SK-N-SH (cell line): ENCODE measurements around the gene NTM. TPM values are rescaled to one million over a fixed set of nuclear protein-coding genes. Genes with fewer than 3 reads are reported as not detected.

Experiments
- CTCF ChIA-PET: fragments of 300-600, 350-600 bp; formaldehyde crosslinking; extraction: SDS; loops from one replicate; lab custom pipeline; 2021; lab: Yijun Ruan, JAX
- POLR2A ChIA-PET: fragments of 350-600 bp; sonication (Branson Sonifier 250); formaldehyde crosslinking; extraction: SDS; loops from one replicate; lab custom pipeline; 2020; ENCODE audit warnings: antibody characterized with exemption, inconsistent platforms; lab: Yijun Ruan, JAX
- DNase-seq: peaks from one replicate; pipeline ENCODE4 v3.0.0; 2012
- H2AFZ ChIP-seq: fragments of 200-600 bp; sonication (generic); 2 replicates; pipeline ENCODE4 v1.8.1; 2016; ENCODE audit warnings: antibody characterized with exemption, mild to moderate bottlenecking, low read depth
- H3F3A ChIP-seq: fragments of 200-600 bp; sonication (generic); replicated peaks from 2 replicates; pipeline ENCODE3; 2016; ENCODE audit warnings: antibody characterized with exemption, mild to moderate bottlenecking; ENCODE audit not compliant: insufficient read depth
- H3K27ac ChIP-seq, 2 experiments: fragments of 200-500 bp in 1 of 2; fragments of 200-600 bp in 1 of 2; sonication (Bioruptor generic) in 1 of 2; sonication (generic), shearing (Covaris generic) in 1 of 2; 2 replicates each; pipeline versions ENCODE4 v1.5.1 to v1.6.1; 2014 to 2016; ENCODE audit warnings: low read depth in 2 of 2, inconsistent platforms in 1 of 2, low read length in 1 of 2, mild to moderate bottlenecking in 1 of 2, mixed read lengths in 1 of 2
- H3K27me3 ChIP-seq: fragments of 200-600 bp; sonication (generic), shearing (Covaris generic); 2 replicates; pipeline ENCODE4 v1.6.1; 2016; ENCODE audit warnings: mixed run types; ENCODE audit not compliant: insufficient read depth
- H3K36me3 ChIP-seq, 2 experiments: fragments of 200-500 bp in 1 of 2; fragments of 200-600 bp in 1 of 2; sonication (Bioruptor generic) in 1 of 2; sonication (generic) in 1 of 2; replicated peaks in 1 of 2; 2 replicates each; pipeline versions ENCODE3 to v1.5.1; 2014 to 2016; ENCODE audit warnings: low read length in 1 of 2, mild to moderate bottlenecking in 1 of 2; ENCODE audit not compliant: insufficient read depth in 2 of 2, control insufficient read depth in 1 of 2
- H3K4me1 ChIP-seq, 2 experiments: fragments of 200-500 bp in 1 of 2; fragments of 200-600 bp in 1 of 2; sonication (Bioruptor generic) in 1 of 2; sonication (generic), shearing (Covaris generic) in 1 of 2; 2 replicates each; pipeline versions ENCODE4 v1.5.1 to v1.6.1; 2014 to 2016; ENCODE audit warnings: low read depth in 1 of 2, low read length in 1 of 2, mixed run types in 1 of 2; ENCODE audit not compliant: insufficient read depth in 2 of 2, control insufficient read depth in 1 of 2
- H3K4me2 ChIP-seq: fragments of 200-600 bp; sonication (generic), shearing (Covaris generic); 2 replicates; pipeline ENCODE4 v1.6.1; 2017; ENCODE audit warnings: mixed run types
- H3K4me3 ChIP-seq, 2 experiments: fragments of 200-500 bp in 1 of 2; fragments of 200-600 bp in 1 of 2; sonication (Bioruptor generic) in 1 of 2; sonication (generic), shearing (Covaris generic) in 1 of 2; 2 replicates each; pipeline versions ENCODE4 v1.5.1 to v1.8.1; 2014 to 2016; ENCODE audit warnings: low read depth in 2 of 2, inconsistent platforms in 1 of 2, low read length in 1 of 2, mild to moderate bottlenecking in 1 of 2, mixed read lengths in 1 of 2, moderate library complexity in 1 of 2
- H3K79me2 ChIP-seq: fragments of 200-600 bp; sonication (generic); 2 replicates; pipeline ENCODE4 v1.8.1; 2017; ENCODE audit warnings: mild to moderate bottlenecking; ENCODE audit not compliant: insufficient read depth
- H3K9ac ChIP-seq: fragments of 200-600 bp; sonication (generic); 2 replicates; pipeline ENCODE4 v1.6.1; 2017; ENCODE audit warnings: mixed run types
- H3K9me2 ChIP-seq: fragments of 200-600 bp; sonication (generic); 2 replicates; pipeline ENCODE4 v1.6.1; 2017; ENCODE audit warnings: mixed run types
- H3K9me3 ChIP-seq: fragments of 200-600 bp; sonication (generic); 2 replicates; pipeline ENCODE4 v1.6.1; 2017; ENCODE audit warnings: mixed run types, mild to moderate bottlenecking, moderate library complexity
- H4K20me1 ChIP-seq: fragments of 200-600 bp; sonication (generic); 2 replicates; pipeline ENCODE4 v1.6.1; 2017; ENCODE audit warnings: mild to moderate bottlenecking, mixed run types; ENCODE audit not compliant: insufficient read depth
- CTCF ChIP-seq: fragments of 200-600 bp; sonication (generic); IDR thresholded peaks from 2 replicates; pipeline ENCODE4 v1.6.1; 2017; ENCODE audit warnings: antibody characterized with exemption, mild to moderate bottlenecking, moderate library complexity
- ELF1 ChIP-seq: IDR thresholded peaks from 2 replicates; pipeline ENCODE4 v1.4.0; 2012
- EP300 ChIP-seq, 2 experiments: IDR thresholded peaks; 2 replicates each; pipeline versions ENCODE4 v1.4.0 to v1.6.1; 2012; ENCODE audit warnings: borderline replicate concordance in 1 of 2, low read depth in 1 of 2, low read length in 1 of 2
- GATA2 ChIP-seq: sonication (generic); formaldehyde crosslinking; IDR thresholded peaks from 2 replicates; pipeline ENCODE4 v1.5.0; 2020; ENCODE audit warnings: mild to moderate bottlenecking, missing genetic modification reagents
- JUND ChIP-seq: IDR thresholded peaks from 2 replicates; pipeline ENCODE4 v1.4.0; 2012
- MXI1 ChIP-seq: IDR thresholded peaks from 2 replicates; pipeline ENCODE4 v1.6.1; 2012; ENCODE audit warnings: mild to moderate bottlenecking, low read depth, low read length, improper control_type of control experiment
- NFIC ChIP-seq: IDR thresholded peaks from 2 replicates; pipeline ENCODE4 v1.4.0; 2012; ENCODE audit warnings: borderline replicate concordance
- NRF1 ChIP-seq: IDR thresholded peaks from 2 replicates; pipeline ENCODE4 v1.6.1; 2012; ENCODE audit warnings: low read depth, mild to moderate bottlenecking, low read length
- RAD21 ChIP-seq: IDR thresholded peaks from 2 replicates; pipeline ENCODE4 v1.6.1; 2012; ENCODE audit warnings: mild to moderate bottlenecking, low read length
- RXRA ChIP-seq: IDR thresholded peaks from 2 replicates; pipeline ENCODE4 v1.4.0; 2012; ENCODE audit warnings: low read depth, mild to moderate bottlenecking, borderline replicate concordance
- SMC3 ChIP-seq: IDR thresholded peaks from 2 replicates; pipeline ENCODE4 v1.6.1; 2012; ENCODE audit warnings: low read depth, low read length, improper control_type of control experiment
- TAF1 ChIP-seq: IDR thresholded peaks from 2 replicates; pipeline ENCODE4 v1.6.1; 2012; ENCODE audit warnings: low read depth, mild to moderate bottlenecking, low read length, moderate library complexity, borderline replicate concordance
- ZBTB33 ChIP-seq: IDR thresholded peaks from 2 replicates; pipeline ENCODE4 v1.4.0; 2012; ENCODE audit warnings: low read depth, borderline replicate concordance
- WGBS: methylation state at CpG from one replicate; pipeline ENCODE4 v1.1.6; 2017; ENCODE audit warnings: low lambda C conversion rate; 5-methylcytosine and 5-hydroxymethylcytosine counted together
- polyA plus RNA-seq, 3 experiments: library from polyadenylated mRNA; depleted of rRNA; stranded (reverse); fragments of >200 nt; gene quantifications; 2 replicates each; pipeline ENCODE4 v1.2.3, GENCODE V29; 2012
- TF ChIP-seq, protein P1 (sequence below): IDR thresholded peaks from 2 replicates; pipeline ENCODE4 v1.6.1; 2012; ENCODE audit warnings: mild to moderate bottlenecking, low read depth, low read length, moderate library complexity
- TF ChIP-seq, protein P2 (sequence below): IDR thresholded peaks from 2 replicates; pipeline ENCODE4; 2012
- TF ChIP-seq, protein P3 (sequence below): fragments of 150-350 bp; IDR thresholded peaks from 2 replicates; pipeline ENCODE4 v1.6.1; 2016; ENCODE audit warnings: mild to moderate bottlenecking, low read depth, low read length
- TF ChIP-seq, protein P4 (sequence below): IDR thresholded peaks from 2 replicates; pipeline ENCODE4 v1.4.0; 2012; ENCODE audit warnings: low read depth, borderline replicate concordance
- TF ChIP-seq, protein P5 (sequence below): IDR thresholded peaks from 2 replicates; pipeline ENCODE4 v1.4.0; 2012; ENCODE audit warnings: low read depth
- TF ChIP-seq, protein P6 (sequence below): fragments of 150-350 bp; IDR thresholded peaks from 2 replicates; pipeline ENCODE4 v1.6.1; 2017; ENCODE audit warnings: antibody characterized with exemption, low read length, low read depth, borderline replicate concordance

NTM gene
- polyA plus RNA-seq, 1 of the 3 experiments (the other 2 are of a cell fraction): 20.0 TPM

DNA sequence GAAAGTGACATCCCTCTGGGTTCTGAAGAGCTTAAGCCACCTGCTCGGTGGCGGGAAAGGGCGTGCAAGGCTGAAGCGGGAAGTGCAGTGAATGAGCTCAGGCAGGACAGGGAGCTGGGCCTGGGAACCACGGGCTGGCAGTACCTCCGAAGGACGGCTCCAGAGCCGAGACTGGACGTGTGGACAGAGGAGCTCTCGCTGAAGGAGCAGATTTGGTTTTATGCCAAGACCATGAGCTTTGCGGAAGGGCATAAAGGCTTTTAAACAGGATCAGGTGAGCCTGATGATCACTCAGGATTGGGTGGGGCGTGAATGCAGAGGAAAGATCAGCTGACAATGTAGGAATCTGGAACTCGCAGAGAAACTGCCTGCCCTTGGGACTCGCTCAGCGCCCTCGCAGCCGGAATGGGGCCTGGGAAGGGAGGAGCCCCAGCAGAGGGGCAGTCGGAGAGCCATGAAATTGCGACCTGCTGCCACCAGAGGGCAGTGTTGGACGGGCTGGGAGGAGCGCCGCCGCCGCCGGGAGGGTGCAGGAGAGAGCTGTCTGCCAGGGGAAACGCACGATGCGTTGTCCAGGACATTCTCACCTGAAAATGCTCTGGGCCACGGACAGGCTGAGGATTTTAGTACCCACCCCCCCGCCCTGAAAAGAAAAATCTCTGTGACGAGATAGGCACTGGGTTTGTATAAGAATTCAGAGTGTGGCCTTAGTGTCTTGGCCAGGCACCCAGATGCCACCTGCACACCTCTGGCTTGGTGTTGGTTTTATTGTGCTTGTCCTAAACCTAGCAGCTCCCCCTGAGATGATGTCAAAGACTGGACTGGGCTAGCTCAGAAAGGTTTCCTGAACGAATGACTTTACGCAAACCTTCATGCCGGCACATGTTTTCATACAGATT, 324.4 kb downstream of the NTM start:
- no peak overlapping the region for H3K27ac ChIP-seq
- H3F3A ChIP-seq: peaks cover 12% of the 10 kb centered on the region
- H3K9ac ChIP-seq: no peak overlapping the region
- no peak overlapping the region for H2AFZ ChIP-seq
- ChIA-PET CTCF (interaction anchor here (0.5 to 6.2 kb wide), 64 partner anchors 8 to 1370 kb away, joined by 3 to 49 read pairs (median 4); partner anchors contain the start of gene SNX19), POLR2A (interaction anchor here (1.2 kb wide), 1 partner anchor 1370 kb away, joined by 3 read pairs; no protein-coding TSS in a partner anchor)
- 34% methylated on average over 33 of the region's 34 CpGs for WGBS
- no peaks in the 10 kb centered on the region for H3K79me2 ChIP-seq
- H3K9me3 ChIP-seq: no peaks in the 10 kb centered on the region
- H3K4me2 ChIP-seq: 0 out of 2 replicates have a peak overlapping the region, but pooled peaks have one; percentile 13
- peaks cover 0 to 7% of the 10 kb centered on the region in 2 experiments; a peak in 1 of 4 replicates for H3K4me1 ChIP-seq
- no peak overlapping the region; a peak in 1 of 4 replicates for H3K4me3 ChIP-seq
- no peaks in the 10 kb centered on the region for H4K20me1 ChIP-seq
- H3K27me3 ChIP-seq: no peaks in the 10 kb centered on the region
- no peaks in the 10 kb centered on the region for H3K9me2 ChIP-seq
- no peaks in the 10 kb centered on the region for H3K36me3 ChIP-seq
- DNase-seq: peak; percentile 86
- TF ChIP-seq, protein P1, sequence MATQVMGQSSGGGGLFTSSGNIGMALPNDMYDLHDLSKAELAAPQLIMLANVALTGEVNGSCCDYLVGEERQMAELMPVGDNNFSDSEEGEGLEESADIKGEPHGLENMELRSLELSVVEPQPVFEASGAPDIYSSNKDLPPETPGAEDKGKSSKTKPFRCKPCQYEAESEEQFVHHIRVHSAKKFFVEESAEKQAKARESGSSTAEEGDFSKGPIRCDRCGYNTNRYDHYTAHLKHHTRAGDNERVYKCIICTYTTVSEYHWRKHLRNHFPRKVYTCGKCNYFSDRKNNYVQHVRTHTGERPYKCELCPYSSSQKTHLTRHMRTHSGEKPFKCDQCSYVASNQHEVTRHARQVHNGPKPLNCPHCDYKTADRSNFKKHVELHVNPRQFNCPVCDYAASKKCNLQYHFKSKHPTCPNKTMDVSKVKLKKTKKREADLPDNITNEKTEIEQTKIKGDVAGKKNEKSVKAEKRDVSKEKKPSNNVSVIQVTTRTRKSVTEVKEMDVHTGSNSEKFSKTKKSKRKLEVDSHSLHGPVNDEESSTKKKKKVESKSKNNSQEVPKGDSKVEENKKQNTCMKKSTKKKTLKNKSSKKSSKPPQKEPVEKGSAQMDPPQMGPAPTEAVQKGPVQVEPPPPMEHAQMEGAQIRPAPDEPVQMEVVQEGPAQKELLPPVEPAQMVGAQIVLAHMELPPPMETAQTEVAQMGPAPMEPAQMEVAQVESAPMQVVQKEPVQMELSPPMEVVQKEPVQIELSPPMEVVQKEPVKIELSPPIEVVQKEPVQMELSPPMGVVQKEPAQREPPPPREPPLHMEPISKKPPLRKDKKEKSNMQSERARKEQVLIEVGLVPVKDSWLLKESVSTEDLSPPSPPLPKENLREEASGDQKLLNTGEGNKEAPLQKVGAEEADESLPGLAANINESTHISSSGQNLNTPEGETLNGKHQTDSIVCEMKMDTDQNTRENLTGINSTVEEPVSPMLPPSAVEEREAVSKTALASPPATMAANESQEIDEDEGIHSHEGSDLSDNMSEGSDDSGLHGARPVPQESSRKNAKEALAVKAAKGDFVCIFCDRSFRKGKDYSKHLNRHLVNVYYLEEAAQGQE: no peak
- TF ChIP-seq MXI1 (no peak), CTCF (peak; percentile 84), RAD21 (peak; percentile 76), JUND (no peak), SMC3 (peak; percentile 75), RXRA (no peak), NFIC (no peak), NRF1 (no peak), EP300 (IDR thresholded peaks at IDR 0.05; ENCODE audit: borderline replicate concordance in 1 of 2, low read depth in 1 of 2, low read length in 1 of 2) (no peak), ELF1 (no peak), GATA2 (CRISPR knock-in tag) (no peak), ZBTB33 (no peak), TAF1 (no peak)
- TF ChIP-seq, protein P2, sequence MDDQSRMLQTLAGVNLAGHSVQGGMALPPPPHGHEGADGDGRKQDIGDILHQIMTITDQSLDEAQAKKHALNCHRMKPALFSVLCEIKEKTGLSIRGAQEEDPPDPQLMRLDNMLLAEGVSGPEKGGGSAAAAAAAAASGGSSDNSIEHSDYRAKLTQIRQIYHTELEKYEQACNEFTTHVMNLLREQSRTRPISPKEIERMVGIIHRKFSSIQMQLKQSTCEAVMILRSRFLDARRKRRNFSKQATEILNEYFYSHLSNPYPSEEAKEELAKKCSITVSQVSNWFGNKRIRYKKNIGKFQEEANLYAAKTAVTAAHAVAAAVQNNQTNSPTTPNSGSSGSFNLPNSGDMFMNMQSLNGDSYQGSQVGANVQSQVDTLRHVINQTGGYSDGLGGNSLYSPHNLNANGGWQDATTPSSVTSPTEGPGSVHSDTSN: no peak
- TF ChIP-seq, protein P3, sequence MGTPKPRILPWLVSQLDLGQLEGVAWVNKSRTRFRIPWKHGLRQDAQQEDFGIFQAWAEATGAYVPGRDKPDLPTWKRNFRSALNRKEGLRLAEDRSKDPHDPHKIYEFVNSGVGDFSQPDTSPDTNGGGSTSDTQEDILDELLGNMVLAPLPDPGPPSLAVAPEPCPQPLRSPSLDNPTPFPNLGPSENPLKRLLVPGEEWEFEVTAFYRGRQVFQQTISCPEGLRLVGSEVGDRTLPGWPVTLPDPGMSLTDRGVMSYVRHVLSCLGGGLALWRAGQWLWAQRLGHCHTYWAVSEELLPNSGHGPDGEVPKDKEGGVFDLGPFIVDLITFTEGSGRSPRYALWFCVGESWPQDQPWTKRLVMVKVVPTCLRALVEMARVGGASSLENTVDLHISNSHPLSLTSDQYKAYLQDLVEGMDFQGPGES: no peak
- TF ChIP-seq, protein P4, sequence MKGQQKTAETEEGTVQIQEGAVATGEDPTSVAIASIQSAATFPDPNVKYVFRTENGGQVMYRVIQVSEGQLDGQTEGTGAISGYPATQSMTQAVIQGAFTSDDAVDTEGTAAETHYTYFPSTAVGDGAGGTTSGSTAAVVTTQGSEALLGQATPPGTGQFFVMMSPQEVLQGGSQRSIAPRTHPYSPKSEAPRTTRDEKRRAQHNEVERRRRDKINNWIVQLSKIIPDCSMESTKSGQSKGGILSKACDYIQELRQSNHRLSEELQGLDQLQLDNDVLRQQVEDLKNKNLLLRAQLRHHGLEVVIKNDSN: no peak
- TF ChIP-seq, protein P5, sequence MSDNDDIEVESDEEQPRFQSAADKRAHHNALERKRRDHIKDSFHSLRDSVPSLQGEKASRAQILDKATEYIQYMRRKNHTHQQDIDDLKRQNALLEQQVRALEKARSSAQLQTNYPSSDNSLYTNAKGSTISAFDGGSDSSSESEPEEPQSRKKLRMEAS: 0 out of 2 replicates have a peak, but pooled peaks have one; percentile 13
- TF ChIP-seq, protein P6, sequence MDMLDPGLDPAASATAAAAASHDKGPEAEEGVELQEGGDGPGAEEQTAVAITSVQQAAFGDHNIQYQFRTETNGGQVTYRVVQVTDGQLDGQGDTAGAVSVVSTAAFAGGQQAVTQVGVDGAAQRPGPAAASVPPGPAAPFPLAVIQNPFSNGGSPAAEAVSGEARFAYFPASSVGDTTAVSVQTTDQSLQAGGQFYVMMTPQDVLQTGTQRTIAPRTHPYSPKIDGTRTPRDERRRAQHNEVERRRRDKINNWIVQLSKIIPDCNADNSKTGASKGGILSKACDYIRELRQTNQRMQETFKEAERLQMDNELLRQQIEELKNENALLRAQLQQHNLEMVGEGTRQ: no peak
